Activated effector memory CD4-positive, alpha-beta T cell treated with anti-CD3 and anti-CD28 coated beads, Interleukin-2, amount 50 U/mL, for 16 hours (primary cell): ENCODE results near the gene CEP104.

Experiments used
- DNase-seq: peaks from one replicate; pipeline ENCODE4 v3.0.0-alpha.2; 2020

Gene CEP104

DNA sequence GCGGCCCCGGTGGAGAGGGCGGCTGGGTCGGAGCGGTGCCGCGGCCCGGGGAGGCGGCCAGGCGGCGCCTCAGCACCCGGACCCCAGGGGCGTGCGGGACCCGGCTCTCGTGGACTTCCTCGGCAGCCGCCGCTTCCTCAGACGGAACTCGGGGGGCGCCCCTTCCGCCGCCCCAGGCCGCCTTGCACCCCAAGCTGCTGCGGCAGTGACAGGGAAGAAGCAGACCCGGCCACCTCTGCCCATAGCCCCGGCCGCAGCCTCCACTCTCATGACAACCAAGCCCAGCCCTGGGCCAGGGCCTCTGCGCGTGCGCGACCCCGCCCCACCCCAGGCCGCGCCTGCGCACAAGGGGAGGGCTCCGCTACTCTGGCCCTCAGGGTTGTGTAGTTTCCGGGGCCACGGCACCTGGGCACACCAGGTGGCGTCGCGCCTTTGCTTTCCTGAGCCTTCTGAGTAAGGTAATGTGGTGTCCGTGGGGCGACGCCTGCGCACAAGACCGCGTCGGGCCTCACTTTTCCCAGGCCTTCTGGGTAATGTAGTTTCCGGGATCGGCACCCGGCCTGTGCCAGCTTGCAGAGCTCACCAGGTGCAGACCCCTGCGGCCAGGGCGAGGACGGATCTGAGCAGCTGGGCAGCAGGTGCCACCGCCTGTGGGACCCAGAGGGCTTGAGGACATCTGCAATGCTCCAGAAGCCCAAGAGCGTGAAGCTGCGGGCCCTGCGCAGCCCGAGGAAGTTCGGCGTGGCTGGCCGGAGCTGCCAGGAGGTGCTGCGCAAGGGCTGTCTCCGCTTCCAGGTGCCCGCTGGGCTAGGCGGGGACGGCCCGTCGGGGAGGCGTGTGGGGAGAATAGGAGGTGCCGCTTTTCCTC lies at the start of gene CEP104, which contains the start of gene DFFB:
Gene CEP104 (minus strand): TSS at position 289 of the 868 bp plus-strand sequence. CDS start 4,804 bp downstream, outside the sequence.
Gene DFFB (plus strand): TSS at position 554 of the 868 bp plus-strand sequence. CDS start 128 bp downstream, at position 682.
- peak; percentile 99 for DNase-seq

DNA sequence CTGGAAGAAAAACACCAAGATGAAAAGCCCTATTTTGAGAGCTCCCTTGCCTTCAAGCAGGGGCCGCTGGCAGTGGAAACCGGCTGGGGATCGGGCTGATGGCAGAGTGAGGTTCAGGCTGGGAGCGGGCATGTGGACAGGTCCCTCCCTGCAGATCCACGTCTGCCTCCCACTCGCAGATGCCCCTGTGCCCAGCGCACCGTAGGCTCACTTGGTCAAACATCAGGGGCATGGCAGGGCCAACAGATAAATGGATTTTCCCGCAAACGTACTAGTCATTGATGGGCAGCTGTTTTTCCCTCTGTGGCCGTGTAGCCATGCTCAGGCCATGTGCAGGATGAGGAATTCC lies 49.6 kb upstream of the CEP104 start:
- DNase-seq: peak; percentile 57

DNA sequence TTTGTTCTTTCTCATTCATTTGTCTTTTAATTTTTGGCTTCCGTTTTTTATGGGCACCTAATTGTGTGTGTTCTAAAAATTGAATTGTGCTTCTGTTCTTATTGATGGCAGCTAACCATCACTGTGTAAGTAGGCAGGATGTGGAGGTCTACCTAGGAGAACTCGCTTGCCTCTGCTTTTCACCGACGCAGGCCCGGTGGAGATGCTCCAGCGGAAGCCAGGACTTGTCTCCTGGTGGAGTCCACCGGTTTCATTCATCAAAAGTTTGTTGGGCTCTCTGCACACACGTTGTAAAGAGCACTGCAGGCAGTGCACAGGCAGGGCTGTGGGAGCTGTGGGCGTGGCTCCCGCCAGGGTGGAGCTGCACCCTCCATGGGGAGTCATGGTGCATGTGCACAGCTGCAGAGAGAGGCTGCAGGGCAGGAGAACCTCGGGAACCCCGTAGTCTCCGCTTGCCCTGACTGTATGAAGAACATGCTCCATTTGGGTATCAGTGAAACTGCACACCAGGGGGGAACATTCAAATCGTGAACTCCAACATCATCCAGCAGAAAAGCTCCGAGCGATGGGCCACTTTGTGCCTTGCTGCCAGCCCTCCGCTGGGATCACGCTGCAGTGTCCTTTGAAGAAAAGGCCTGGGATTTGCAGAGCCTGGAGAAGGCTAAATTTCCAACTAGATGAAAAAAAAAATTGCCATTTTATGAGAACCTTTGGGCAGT lies 49.1 kb upstream of the CEP104 start:
- peak; percentile 39 for DNase-seq

DNA sequence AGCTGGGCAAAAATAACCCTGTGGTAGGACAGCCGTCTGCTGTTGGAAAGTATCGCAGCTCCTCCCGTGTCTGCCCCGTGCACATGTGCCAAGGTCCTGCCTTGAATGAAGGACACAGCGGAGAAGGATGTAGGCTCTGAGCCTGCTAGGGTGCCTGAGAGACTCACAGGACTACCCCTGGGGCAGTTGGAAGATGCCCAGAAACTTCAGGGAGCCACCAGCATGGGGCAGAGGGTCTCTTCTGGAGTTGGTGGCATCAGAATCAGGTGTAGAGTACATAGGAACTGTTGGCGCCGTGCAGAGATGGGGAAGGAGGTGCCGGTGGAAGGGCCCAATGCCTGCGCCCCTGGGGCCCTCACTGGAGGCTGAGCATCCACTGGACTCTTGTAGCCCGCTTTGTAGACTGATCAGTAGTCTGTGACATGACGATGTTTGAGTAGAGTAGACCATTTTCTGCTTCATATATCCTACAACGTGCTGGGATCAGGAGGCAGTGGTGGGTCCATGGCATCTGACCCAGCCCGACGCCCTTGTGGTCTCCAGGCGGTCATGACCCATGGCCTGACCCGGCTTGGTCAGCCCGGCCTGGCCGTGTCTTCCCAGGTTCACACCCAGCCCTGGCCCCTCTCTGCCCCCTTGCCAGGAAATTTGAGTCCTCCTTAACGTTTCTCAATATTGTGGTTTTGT lies 48.4 kb upstream of the CEP104 start:
- peak; percentile 36 for DNase-seq

DNA sequence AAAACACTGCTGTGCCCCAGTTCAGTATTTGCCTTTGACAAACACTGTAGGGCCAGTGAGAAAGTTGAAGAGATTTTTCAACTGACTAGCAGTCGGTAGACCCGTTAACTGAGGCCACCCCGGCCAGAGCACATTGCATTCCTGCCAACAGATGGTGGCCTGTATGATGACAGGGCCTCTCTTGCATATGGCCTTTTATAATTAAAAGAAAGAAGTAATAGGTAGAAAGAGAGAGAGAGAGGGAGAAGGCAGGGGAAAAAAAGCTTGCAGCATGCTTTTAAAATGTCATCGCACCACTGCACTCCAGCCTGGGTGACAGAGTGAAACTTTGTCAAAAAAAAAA lies 47.8 kb upstream of the CEP104 start:
- peak; percentile 46 for DNase-seq

DNA sequence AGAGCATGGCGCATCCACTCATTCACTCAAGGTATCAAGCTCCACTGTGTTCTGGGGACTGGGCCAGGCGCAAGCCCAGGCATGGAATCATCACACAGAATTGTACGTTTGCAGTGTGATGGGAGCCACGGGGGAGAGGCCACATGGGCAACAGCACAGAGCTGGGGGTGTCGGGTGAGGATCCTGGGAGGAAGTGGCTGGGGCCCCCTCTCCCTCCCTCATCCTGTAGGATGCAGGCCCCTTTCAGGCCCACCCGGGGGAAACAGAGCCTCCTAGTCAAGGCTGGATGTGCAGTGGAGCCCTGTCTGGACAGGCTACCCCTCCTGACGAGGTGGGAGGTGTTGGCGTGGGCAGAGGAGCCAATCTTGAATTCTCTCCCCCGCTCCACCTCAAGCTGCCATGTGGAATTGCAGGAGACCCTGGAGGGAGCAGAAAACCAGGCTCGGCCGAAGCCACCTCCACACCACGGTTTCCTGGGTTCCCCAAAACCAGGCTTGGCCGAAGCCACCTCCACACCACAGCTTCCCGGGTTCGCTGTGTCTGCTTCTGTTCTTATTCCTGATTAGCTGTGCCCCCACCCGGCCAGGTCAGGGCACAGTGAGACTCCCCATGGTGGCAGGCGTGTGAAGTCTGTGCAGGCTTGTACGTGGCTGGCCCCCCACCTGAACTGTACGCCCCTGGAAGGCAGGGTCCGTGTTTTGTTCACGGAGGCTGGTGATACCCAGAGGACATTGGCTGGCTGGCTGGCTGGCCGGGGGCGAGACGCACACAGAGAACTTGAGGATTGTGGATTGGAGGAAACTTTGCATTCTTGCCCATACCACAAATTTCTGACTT lies 47.2 kb upstream of the CEP104 start:
- peak; percentile 56 for DNase-seq

DNA sequence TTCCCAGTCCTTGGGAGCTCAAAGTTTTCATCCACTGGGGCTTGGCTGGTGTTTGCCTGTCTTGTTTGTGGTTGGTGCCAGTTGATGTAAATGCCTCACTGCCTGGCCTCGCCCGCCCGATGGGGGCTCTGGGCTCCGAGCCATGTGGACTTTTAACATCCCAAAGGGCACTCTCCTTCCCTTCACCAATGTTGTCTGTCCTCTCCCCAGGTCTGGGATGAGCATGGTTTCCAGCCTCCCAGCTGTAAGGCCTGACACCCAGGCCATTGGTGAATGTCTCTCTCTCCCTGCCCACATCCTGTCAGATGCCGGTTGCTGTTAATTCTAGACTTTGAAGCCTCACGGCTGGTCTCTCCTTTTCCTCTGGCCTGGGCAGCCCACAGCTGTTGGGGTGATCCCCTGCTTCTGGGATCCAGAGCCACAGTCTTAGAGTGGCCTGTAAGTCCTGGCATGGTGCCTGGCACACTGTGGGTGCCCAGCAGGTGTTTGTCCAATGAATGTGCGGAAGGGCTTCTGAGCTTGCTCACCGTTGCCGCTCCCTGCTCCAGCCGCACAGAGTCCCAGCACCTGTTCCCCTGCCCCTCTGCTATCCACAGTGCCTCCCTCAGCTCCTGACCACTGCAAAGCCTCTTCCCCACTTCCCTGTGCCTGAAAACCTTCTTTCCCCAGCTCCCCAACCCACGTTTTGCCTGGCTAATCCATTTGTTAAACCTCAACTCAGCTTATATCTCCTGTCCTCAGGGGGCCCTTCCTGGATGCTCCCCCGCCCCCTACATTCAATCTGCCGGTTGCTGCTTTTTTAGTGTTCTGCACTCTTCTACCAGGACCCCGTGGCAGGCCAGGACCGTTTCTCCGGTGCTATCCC lies 46.4 kb upstream of the CEP104 start:
- peak; percentile 57 for DNase-seq

DNA sequence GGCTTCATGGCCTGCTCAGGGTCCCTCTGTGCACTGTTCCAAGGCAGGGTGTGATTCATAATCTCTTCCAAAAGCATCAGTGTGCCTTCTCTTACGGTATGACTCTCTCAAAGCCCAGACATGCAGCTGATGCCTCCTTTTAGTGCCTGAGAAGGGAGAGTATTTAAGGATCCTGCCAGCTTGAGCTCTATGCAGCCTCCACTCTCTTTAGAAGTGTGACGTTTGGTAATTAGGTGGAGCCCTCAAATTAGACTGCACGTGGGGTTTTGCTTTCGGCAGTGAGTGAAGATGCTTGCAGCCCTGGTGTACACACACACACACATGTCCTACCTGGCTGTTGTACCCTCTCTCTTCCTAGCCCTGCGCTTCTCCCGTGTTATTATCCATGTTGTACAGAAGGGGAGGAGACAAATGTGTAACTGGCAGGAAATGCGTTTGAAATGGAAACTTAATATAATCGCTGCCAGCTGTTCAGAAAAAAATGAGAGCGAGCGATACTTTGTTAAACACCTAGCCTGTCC lies 45.6 kb upstream of the CEP104 start:
- DNase-seq: peak; percentile 63

DNA sequence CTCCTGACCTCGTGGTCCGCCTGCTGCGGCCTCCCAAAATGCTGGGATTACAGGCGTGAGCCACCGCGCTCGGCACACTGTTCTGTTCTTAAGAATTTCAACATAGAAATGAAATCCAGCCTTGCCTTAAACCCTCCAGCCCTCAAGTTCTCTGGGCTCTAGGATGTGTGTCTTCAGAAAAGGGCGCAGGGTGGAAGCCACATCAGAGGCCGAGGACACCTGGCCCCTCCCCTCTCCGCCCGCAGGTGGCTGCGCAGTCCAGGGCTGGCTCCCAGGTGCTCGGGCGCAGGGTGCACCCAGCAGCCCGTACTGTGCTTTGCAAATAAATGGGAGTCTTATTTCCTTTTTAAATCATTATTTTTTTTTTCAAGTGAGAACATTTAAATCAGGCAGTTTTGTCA lies 45.1 kb upstream of the CEP104 start:
- peak; percentile 82 for DNase-seq

DNA sequence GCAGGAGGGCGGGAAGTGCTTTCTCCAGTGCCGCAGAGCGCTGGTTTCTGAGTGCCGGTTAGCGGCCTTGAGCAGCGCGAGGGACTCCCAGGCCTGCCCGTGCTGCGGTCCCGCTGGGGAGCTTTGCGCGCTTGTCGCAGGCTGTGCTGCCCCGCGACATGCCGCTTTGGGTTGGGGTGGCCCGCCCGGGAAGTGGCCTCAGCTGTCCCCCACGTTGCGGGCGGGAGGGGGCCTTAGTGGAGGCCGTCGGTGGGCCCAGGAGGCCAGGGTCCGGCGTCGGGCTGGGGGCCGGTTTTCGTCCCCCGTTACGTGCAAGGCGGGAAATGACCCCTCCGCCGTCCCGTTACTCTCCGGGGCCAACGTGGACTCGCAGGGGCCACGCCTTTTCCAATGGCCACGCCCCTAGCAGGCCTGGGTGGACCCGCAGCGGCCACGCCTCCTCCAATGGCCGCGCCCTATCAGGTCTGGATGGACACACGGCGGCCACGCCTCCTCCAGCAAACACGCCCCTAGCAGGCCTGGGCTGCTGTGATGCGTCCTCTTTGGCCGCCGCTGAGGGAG lies 44.0 kb upstream of the CEP104 start:
- peak; percentile 95 for DNase-seq

DNA sequence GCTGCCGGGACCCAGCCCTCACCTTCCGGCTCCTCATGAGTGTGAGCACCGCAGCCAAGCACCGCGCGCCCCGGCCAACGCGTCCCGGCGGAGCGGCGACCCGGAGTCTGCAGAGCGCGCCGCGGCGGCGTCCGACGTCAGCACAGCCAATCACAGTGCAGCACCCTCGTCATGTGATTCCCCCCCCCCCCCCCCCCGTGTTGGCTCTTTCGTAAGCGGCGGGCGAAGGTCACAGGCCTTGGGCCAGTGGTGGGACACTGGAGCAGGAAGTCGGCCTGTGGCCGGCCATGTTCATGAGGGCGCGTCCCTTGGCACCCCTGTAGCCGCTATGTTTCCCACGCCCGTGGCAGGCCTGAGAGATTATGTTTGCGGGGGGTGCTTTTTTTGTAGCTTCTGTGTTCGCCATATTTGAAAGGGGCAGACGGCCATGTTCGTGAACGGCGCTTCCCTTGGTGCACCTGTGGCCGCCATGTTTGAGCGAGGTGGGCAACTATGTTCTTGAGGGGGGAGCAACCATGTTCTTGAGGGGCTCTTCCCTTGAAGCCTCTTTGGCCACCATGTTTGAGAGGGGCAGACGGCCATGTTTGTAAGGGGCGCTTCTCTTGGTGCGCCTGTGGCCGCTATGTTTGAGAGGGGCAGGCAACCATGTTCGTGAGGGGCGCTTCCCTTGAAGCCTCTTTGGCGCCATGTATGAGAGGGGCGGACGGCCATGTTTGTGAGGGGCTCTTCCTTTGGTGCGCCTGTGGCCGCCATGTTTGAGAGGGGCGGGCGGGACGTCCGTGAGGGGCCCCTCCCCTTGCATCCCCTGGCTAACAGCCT lies 43.3 kb upstream of the CEP104 start, which contains the start of gene C1orf174:
Gene C1orf174 (minus strand): TSS at position 123 of the 819 bp plus-strand sequence. CDS start 86 bp downstream, at position 37.
- DNase-seq: peak; percentile 97

DNA sequence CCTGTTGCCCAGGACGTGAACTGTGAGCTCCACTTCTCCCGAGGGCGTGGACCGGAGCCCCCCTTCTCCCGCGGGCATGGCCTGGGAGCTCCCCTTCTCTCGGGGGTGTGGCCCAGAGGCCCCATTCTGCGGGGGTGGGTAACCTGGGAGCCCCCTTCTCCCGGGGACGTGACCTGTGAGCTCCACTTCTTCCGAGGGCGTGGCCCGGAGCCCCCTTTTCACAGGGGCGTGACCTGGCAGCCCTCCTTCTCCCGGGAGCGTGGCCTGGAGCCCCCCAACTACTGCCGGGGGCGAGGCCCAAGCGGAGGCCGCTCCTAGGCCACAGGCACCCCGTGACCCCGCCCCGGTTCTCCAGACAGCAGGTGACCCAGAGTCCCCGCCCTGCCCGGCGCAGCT lies 42.7 kb upstream of the CEP104 start:
- DNase-seq: peak; percentile 74

DNA sequence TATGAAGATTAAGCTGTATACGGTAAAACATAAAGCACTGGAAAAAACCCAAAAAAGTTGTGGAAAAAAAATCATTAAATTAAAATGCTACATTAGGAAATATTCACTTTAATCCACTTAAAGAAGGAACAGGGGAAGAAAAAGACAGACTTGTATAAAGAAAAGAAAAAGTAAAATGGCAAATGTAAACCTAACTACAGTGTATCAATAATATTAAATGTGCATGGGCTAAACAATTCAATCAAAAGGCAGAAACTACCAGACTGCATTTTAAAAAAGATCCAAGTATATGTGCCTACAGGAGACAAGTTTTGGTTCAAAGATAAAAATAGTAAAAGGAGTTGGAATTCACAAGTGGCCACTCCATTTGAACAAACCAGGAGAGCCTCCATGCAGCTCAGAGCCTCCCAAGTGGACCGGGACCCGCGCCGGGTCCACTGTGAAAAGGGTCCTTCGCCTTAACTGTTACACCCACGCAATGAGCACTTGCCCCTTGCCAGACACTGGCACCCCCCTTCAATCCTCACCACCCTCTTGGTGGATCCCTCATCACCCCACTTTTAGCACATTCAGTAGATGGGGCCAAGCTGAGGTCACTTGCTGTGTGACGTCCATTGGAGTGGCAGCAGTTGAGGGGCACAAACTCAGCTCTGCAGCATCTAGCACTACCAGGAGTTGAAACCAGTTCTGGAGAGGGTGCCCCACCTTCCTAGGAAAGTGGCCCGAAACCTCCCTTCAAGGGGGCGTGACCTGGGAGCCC lies 42.2 kb upstream of the CEP104 start:
- DNase-seq: no peak

DNA sequence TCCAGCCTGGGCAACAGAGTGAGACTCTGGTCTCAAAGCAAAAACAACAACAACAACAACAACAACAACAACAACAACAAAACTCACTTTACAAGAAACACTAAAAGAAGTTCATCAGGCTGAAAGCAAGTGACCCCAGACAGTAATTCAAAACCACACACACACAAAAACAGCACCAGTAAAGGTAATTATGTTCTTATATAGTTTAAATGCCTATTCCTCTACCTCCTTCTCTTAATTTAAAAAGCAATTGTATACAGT lies 41.4 kb upstream of the CEP104 start:
- DNase-seq: no peak

DNA sequence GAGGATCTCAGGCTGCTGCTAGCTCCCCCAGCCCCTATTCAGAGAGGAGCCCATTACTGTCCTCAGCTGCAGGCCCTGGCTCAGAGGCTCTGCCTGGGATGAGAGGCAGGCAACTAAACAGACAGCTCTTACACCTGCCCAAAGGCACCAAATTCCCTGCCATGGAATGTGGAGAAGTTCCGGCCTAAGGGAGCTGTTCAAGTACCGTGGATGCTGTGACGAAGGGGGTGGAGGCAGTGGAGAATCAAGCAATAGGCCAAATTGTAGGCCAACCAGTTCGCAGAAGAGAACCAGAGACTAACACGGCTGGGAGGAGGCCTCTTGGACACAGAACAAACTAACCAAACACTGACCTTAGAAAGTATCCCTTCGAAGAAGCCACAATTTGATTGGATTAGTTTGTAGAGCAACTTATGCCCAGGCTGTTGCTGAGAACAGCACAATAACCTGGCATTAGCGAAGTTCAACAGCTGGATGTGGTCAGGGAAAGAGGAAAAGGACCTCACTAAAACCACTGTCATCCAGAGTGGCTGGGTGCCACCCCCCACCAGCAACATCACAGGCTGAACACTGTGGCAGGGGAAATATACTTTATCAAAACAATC lies 39.5 kb upstream of the CEP104 start:
- peak; percentile 50 for DNase-seq

DNA sequence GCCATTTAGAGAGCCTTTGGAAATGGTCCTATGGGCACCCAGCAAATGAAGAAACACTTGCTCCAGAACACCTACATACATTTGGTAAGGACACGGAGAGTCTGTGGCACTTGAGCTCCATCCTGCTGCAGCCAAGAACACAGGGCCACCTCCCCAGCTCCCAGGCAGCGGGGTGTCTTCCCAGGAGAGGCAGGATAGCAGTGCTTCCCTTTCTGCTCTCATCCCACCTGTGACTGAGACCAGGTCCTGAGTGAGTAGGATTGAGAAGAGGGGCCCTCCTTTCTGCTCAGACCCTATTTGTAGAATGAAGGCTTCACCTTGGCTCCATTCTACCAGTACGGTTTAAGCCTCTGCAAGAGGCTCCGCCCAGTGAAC lies 38.9 kb upstream of the CEP104 start:
- no peak for DNase-seq

DNA sequence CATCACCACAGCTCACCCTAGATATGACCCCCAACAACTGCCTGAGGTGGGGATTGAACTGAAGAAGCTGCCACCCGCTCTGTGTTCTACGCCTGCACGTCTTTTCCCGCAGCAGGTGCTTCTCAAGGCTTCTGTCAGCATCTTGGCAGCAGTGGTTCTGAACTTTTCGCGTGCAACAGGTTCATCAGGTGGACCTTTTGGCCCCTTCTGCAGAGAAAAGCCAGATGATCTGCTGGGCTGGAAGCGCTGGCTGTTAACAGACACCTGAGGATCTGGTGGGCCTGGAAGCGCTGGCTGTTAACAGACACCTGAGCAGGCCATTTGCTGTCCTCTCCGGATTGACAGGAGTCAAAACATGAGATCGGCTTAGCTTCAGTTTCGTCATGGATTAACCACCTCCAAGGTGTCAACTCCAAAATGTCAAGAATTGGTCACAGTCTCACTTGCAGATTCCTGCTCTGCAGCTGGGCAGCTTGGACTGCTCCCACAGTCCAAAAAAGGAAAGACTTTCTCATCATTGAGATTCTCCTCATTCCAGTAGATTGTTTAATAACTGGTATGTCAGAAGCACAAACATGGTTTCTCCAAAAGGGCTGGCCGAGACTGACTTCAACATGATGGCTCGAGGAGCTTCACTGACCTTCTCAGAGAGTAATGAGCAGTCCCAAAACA lies 38.4 kb upstream of the CEP104 start:
- DNase-seq: peak; percentile 21

DNA sequence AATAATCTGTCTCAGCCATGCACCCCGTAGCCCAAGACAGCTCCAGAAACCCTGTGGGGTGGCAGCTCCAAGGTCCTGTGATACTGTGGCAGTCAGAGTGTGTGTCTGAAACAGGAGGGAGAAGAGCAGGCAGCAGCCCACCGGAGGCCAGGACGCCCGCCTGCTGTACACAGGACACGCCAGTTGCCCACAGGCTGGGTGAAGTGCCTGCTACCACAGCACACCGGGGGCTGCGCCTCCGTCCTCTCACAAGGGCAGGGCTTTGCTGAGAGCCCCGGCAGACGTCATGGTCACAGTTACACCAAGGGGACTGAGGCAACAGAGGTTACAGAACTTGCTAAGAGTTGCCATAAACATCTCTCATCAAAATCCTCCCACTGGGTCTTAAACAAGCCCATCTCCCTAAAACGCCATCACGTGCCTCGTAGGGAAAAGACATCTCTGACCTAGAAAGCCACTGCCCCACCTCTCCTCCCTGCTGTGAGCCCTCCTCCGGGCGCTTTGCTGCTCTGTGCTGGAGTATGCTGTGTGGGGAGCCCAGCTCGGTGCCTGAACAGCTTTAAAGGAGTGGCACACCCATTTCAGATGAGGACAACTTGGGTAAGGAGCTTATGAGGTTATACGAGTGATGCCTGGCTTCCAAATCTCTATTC lies 37.7 kb upstream of the CEP104 start:
- DNase-seq: no peak
